Measurements from ENCODE around the gene RBM47.

The RBM47 gene

DNA sequence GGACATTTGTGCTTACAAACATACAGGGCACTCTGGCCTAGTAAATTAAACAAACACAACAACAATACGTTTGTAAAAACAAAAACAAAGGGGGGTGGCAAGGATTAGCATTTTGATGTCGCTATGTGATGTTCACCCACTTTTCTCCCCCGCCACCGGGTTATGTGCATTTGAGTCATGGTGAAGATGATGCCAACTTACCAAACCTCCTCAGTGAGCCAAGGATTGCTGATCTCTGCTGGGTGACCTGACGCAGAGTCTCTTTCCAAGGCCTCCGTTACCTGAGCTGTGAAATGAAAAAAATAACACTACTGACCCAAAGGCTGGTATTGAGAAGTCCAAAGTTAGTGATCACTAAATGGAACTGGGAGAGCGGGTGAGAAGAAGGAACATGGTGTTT, 85.4 kb downstream of the RBM47 start:
- Histone ChIP-seq H3K9ac (ENCODE audit: low read length) (no peak overlapping the region), H2AFZ (ENCODE audit: low read depth, low read length) (no peak overlapping the region), H4K20me1 (ENCODE audit: insufficient read depth, low read length) (no peaks in the 10 kb centered on the region), H3K27ac (ENCODE audit: low read length) (no peak overlapping the region), H3K27me3 (ENCODE audit: low read depth, low read length) (no peaks in the 10 kb centered on the region), H3K4me2 (ENCODE audit: low read length) (no peak overlapping the region), H3K4me3 (ENCODE audit: low read length) (no peak overlapping the region), H3K9me3 (ENCODE audit: insufficient read depth, low read length) (no peaks in the 10 kb centered on the region), H3K79me2 (ENCODE audit: low read length) (no peaks in the 10 kb centered on the region), H3K36me3 (replicated peaks; ENCODE audit: low read depth, low read length) (no peaks in the 10 kb centered on the region), H3K4me1 (ENCODE audit: low read length) (no peaks in the 10 kb centered on the region)
- TF ChIP-seq EZH2phosphoT487 (IDR thresholded peaks at IDR 0.05; ENCODE audit: low read depth) = no peak
- TF ChIP-seq, protein P1, sequence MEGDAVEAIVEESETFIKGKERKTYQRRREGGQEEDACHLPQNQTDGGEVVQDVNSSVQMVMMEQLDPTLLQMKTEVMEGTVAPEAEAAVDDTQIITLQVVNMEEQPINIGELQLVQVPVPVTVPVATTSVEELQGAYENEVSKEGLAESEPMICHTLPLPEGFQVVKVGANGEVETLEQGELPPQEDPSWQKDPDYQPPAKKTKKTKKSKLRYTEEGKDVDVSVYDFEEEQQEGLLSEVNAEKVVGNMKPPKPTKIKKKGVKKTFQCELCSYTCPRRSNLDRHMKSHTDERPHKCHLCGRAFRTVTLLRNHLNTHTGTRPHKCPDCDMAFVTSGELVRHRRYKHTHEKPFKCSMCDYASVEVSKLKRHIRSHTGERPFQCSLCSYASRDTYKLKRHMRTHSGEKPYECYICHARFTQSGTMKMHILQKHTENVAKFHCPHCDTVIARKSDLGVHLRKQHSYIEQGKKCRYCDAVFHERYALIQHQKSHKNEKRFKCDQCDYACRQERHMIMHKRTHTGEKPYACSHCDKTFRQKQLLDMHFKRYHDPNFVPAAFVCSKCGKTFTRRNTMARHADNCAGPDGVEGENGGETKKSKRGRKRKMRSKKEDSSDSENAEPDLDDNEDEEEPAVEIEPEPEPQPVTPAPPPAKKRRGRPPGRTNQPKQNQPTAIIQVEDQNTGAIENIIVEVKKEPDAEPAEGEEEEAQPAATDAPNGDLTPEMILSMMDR (IDR thresholded peaks at IDR 0.05; ENCODE audit: low read depth, low read length) = no peak

GRCh38 chr4:40540800-40541199, 88.9 kb downstream of the RBM47 start:
- Histone ChIP-seq H3K9ac (ENCODE audit: low read length) (no peak overlapping the region), H3K27me3 (ENCODE audit: low read depth, low read length) (no peaks in the 10 kb centered on the region), H3K4me2 (ENCODE audit: low read length) (no peak overlapping the region), H3K79me2 (ENCODE audit: low read length) (no peaks in the 10 kb centered on the region), H3K36me3 (replicated peaks; ENCODE audit: low read depth, low read length) (no peaks in the 10 kb centered on the region), H2AFZ (ENCODE audit: low read depth, low read length) (no peak overlapping the region), H3K4me3 (ENCODE audit: low read length) (no peak overlapping the region), H3K27ac (ENCODE audit: low read length) (no peak overlapping the region), H3K9me3 (ENCODE audit: insufficient read depth, low read length) (no peaks in the 10 kb centered on the region), H4K20me1 (ENCODE audit: insufficient read depth, low read length) (no peaks in the 10 kb centered on the region), H3K4me1 (ENCODE audit: low read length) (no peaks in the 10 kb centered on the region)
- TF ChIP-seq, protein P1 (IDR thresholded peaks at IDR 0.05; ENCODE audit: low read depth, low read length) = no peak
- TF ChIP-seq EZH2phosphoT487 (IDR thresholded peaks at IDR 0.05; ENCODE audit: low read depth) = no peak

- no peaks in the 10 kb centered on the region for H3K27me3 ChIP-seq (ENCODE audit: low read depth, low read length)
- no peak overlapping the region for H2AFZ ChIP-seq (ENCODE audit: low read depth, low read length)
- no peak overlapping the region for H3K27ac ChIP-seq (ENCODE audit: low read length)
- H3K4me2 ChIP-seq (ENCODE audit: low read length) = no peak overlapping the region
- H4K20me1 ChIP-seq (ENCODE audit: insufficient read depth, low read length) = no peaks in the 10 kb centered on the region
- no peaks in the 10 kb centered on the region for H3K9me3 ChIP-seq (ENCODE audit: insufficient read depth, low read length)
- no peaks in the 10 kb centered on the region for H3K79me2 ChIP-seq (ENCODE audit: low read length)
- no peaks in the 10 kb centered on the region for H3K4me1 ChIP-seq (ENCODE audit: low read length)
- H3K9ac ChIP-seq (ENCODE audit: low read length) = no peak overlapping the region
- TF ChIP-seq, protein P1 (IDR thresholded peaks at IDR 0.05; ENCODE audit: low read depth, low read length) = no peak
- no peak for TF ChIP-seq EZH2phosphoT487 (IDR thresholded peaks at IDR 0.05; ENCODE audit: low read depth)
- H3K4me3 ChIP-seq (ENCODE audit: low read length) = no peak overlapping the region
- no peaks in the 10 kb centered on the region for H3K36me3 ChIP-seq (replicated peaks; ENCODE audit: low read depth, low read length)
Measured at GRCh38 chr4:40536032-40536431, 93.6 kb downstream of the RBM47 start.

GRCh38 chr4:40531636-40532023, 98.0 kb downstream of the RBM47 start:
- TF ChIP-seq EZH2phosphoT487 (IDR thresholded peaks at IDR 0.05; ENCODE audit: low read depth) = no peak
- TF ChIP-seq, protein P1 (IDR thresholded peaks at IDR 0.05; ENCODE audit: low read depth, low read length) = no peak
- H3K4me2 ChIP-seq (ENCODE audit: low read length) = no peak overlapping the region
- H3K9ac ChIP-seq (ENCODE audit: low read length) = no peak overlapping the region

More at GRCh38 chr4:40531636-40532023, 98.0 kb downstream of the RBM47 start:
- no peak overlapping the region for H2AFZ ChIP-seq (ENCODE audit: low read depth, low read length)
- H3K27me3 ChIP-seq (ENCODE audit: low read depth, low read length) = no peaks in the 10 kb centered on the region
- H3K9me3 ChIP-seq (ENCODE audit: insufficient read depth, low read length) = no peaks in the 10 kb centered on the region
- no peak overlapping the region for H3K4me3 ChIP-seq (ENCODE audit: low read length)
- no peaks in the 10 kb centered on the region for H3K4me1 ChIP-seq (ENCODE audit: low read length)
- H3K79me2 ChIP-seq (ENCODE audit: low read length) = no peaks in the 10 kb centered on the region
- H3K27ac ChIP-seq (ENCODE audit: low read length) = no peak overlapping the region
- H4K20me1 ChIP-seq (ENCODE audit: insufficient read depth, low read length) = no peaks in the 10 kb centered on the region
- H3K36me3 ChIP-seq (replicated peaks; ENCODE audit: low read depth, low read length) = no peaks in the 10 kb centered on the region
